ENCODE measurements around the gene EMC10.
A peak's percentile ranks its signal among the peaks of the same experiment; 100 is the strongest.

The EMC10 gene

DNA sequence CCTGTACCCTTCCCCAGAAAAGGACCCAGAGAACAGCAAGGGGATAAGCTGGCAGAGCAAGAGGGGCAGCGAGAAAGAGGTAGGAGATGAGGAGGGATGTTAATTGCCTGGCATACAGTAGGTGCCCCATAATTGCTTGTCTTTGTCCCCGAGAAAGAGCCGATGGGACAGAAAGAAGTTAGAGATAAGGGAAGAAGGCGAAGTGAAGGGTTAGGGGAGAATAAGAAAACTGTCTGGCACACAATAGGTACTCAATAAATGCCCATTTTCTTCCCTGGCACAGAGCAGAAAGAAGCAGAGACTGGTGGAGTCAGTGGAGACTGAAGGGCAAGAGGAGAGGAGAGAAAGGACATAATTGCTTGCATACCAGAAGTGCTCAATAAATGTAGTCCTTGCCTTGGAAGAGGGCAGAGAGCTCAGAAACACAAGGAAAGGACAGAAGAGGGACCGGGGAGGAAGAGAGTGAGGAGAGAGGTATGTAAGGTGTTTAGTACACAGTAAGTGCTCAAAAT, 18.8 kb downstream of the EMC10 start:
- DNase-seq (ENCODE audit: insufficient read length, low spot score) (no peak), FAIRE-seq (no peak)

DNA sequence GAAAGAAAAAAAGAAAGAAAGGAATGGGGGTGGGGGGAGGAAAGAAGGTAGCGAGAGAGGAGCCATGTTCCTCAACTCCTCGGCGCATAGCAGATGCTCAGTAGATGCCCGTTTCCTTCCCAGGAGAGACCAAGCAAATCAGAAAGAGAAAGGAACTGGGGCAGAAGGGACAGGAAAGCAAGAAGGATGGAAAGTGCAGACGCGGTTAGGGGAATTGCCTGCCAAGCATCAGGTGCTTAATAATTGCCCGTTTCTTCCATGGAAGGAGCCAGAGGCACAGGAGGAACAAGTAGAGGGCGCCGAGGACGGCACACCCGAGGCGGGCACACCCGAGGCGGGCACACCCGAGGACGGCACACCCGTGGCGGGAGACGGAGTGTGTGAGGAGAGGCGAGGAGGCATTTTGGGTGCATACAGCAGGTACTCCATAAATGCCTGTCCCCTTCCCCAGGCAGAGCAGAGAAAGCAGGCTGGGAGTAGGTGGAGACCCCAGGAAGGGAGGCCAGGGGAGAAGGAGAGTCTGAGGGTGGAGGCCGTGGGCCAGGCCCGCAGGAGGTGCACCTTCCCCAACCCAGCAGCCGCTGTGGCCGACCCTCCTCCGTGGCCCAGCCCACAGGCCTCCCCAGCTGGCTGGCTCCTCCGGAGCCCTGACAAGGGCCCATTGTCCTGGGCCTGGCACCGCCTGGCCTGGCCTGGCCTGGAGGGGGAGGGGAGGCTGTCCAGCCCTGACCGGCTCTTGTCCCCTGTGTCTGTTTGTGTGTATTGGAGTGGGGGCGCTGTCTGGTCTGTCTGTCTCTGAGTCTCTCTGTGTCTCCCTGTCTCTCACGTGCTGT, 20.1 kb downstream of the EMC10 start:
- FAIRE-seq (no peak), DNase-seq (ENCODE audit: insufficient read length, low spot score) (no peak)

GRCh38 chr19:50497022-50497405, 20.7 kb downstream of the EMC10 start:
- no peak for DNase-seq (ENCODE audit: insufficient read length, low spot score)
- no peak for FAIRE-seq

DNA sequence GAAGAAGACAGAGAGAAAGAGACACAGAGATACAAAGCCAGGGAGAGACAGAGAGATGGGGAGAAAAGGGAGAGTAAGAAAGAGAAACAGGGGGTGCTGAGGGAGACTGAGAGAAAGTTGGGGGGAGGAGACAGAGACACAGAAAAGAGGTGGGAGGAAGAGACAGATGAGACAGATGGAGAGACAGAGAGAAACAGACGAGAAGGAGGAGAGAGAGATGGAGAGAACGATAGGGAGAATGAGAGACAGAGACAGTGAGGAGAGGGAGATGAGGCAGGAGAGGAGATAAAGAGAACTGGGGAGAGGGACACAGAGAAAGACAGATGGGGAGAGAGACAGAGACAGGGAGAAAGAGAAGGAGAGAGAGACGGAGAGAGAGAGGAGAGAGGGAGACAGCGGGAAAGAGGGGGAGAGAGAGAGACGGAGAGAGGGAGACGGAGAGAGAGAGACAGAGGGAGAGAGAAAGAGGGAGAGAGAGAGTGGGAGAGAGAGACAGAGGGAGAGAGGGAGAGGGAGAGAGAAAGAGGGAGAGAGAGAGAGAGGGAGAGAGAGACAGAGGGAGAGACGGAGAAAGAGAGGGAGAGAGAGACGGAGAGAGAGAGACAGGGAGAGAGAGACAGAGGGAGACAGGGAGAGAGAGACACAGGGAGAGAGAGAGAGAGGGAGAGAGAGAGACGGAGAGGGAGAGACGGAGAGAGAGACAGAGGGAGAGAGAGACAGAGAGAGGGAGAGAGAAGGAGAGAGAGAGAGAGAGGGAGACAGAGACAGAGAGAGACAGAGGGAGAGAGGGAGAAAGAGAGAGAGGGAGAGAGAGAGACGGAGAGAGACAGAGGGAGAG, 22.1 kb downstream of the EMC10 start:
- DNase-seq (ENCODE audit: insufficient read length, low spot score) (no peak), FAIRE-seq (no peak)

DNA sequence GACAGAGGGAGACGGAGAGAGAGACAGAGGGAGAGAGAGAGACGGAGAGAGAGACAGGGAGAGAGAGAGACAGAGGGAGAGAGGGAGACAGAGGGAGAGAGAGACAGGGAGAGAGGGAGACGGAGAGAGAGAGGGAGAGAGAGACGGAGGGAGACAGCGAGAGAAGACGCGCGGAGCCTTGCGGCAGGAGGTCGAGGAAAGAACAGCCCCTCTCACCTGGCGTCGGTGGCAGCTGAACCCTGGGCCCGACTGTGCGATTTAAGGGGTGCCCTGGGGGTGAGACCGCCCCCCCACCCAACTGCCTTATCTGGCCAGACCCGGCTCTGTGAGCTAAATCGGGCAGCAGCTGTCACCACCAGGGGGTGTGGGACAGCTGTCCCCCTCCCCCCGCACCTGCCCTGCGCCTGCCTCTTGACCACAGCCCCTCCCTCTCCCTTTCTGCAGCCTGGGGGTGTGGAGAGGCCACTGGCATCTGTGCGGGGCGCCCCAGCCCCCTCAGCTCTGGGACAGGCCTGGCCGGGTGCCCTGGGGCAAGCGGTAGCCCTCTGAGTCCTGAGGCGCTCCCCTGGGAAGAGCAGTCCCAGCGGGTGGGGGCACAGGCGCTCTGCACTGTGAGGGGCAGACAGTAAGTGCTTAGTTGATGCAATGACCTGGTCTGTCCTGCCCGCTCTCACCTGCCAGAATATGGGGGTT, 23.9 kb downstream of the EMC10 start:
- FAIRE-seq = no peak
- DNase-seq (ENCODE audit: insufficient read length, low spot score) = no peak

- FAIRE-seq (no peak), DNase-seq (ENCODE audit: insufficient read length, low spot score) (no peak)
Measured at GRCh38 chr19:50500753-50501151, 24.4 kb downstream of the EMC10 start.

DNA sequence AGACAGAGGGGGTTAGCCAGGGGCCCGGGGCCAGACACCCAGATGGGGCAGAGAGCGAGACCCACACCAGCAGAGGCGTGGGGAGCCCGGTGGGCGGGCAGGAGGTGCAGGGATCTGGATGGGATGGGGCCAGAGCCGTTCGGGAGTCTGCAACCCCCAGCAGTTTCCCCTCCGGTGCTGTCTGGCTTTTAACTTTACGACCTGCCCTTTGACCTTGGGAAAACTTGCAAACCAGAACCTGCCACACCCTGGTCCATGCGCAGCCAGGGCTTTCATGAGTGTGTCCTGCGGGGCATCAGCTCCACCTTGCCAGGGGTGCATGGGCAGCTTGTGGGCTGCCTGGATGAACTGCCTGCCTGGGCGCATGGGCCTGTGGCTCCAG, 24.9 kb downstream of the EMC10 start:
- no peak for DNase-seq (ENCODE audit: insufficient read length, low spot score)
- no peak for FAIRE-seq

DNA sequence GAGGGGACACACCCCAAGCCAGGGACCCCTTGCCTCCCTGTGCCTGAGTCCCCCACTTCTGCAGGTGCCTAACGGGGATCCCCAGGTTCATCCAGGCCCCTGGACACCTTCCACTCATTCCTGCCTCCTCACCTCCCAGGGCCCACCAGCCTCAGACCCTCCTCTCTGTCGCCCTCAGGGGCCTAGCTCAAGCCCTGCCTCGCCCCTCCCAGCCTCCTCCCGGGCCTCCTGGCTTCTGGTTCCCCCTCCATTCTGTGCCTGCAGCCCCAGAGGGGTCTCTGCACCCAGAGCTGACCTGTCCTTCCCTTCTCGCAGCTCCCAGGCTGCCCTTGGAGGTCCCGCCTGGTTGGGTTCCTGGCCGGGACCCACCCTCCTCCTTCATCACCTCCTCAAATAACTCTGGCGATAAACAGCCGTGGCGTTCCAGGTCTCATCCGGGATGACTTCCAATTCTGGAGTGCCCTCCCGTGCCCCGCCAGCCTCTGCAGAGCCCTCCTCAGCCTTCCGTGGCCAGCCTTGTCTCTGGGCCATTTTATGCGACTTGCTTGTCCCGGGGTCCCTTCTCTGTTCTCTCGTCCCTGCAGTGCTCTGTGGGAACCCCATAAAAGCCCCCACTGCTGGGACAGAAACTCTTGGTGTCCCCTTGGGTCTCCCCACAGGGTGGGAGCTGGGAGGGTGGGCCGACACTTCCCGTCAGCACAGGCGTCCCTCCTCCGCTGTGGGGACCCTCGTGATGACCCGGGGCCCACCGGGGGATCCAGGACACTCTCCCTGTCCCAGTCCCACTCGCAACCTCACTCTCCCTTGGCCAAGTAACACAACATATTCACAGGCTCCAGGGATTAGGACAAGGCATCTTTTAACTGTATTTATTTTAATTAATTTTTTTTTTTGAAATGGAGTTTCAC, 25.5 kb downstream of the EMC10 start:
- DNase-seq (ENCODE audit: insufficient read length, low spot score) (no peak), FAIRE-seq (no peak)

DNA sequence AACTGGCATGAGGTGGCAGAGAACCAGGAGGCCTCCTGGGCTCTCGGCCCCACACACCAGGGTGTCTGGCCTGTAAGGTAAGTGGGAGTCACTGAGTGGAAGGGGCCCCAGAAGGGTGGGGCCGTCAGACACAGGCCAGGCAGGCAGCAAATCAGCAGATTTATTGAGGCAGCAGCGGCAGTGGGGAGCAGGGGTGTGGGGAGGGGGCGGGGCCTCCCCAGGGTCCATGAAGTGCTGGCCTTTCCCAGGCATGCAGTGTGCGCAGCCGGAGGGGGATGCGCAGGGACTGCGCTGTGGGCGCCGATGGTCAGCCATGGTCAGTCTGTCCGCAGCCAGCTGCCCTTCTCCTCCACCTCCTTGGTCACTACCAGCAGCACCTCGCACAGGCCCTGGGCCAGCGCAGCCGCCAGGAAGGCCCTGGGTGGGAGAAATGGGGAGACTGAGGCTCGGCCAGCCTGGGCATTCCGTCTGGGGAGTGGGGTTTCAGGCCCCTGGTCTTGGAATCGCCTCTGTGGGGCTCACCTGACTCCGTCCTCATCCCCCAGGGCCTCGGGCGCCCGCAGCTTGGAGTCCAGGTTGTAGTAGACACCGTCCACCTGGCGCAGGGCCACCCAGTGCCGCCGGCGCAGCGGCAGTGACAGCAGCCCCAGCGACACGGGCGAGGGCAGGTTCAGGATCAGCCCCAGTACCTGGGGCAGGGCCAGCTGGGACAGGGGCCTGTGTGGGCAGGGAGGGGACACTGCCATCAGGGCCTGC, 29.7 kb downstream of the EMC10 start:
- DNase-seq (ENCODE audit: insufficient read length, low spot score) (no peak), FAIRE-seq (no peak)

DNA sequence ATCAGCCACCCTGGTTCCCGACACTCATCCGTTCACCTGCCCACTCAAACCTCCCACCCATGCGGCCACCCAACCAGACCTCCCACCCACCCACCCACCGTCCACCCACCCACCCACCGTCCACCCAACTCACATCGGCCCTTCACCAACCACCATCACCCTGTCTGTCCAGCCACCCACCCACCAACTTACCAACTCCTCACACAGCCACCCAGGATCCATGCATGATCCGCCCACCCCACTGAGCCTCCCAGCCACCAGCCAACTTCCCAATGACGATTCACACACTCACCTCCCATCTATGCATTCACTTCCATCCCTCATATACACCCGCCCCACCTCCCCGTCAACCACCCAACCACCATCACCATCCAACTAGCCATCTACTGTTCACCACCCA, 30.4 kb downstream of the EMC10 start:
- no peak for FAIRE-seq

DNA sequence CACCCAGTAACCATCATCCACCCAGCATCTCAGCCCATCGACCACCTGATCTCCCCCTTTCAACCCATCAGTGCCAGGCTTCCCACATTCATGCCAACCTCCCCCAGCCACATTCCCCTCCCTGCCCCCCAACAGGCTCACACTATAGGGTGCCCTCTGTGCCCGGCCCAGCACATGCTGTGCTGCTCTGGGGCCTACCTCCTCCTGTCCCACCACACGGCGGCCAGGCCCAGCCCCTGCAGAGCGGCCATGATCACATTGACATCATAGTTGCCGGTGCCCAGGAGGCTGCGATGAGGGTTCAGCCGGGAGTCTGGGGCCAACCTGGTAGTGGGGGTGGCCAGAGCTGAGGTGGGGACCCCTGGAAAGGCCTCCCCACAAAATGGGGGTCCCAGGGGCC, 31.1 kb downstream of the EMC10 start:
- DNase-seq (ENCODE audit: insufficient read length, low spot score) (no peak), FAIRE-seq (no peak)

More for the DNA sequence above, 30.4 kb downstream of the EMC10 start:
- DNase-seq (ENCODE audit: insufficient read length, low spot score) = no peak

GRCh38 chr19:50508843-50509190, 32.5 kb downstream of the EMC10 start:
- FAIRE-seq = no peak
- no peak for DNase-seq (ENCODE audit: insufficient read length, low spot score)

- DNase-seq (ENCODE audit: insufficient read length, low spot score) (no peak), FAIRE-seq (no peak)
Measured at GRCh38 chr19:50509366-50509765, 33.1 kb downstream of the EMC10 start.

DNA sequence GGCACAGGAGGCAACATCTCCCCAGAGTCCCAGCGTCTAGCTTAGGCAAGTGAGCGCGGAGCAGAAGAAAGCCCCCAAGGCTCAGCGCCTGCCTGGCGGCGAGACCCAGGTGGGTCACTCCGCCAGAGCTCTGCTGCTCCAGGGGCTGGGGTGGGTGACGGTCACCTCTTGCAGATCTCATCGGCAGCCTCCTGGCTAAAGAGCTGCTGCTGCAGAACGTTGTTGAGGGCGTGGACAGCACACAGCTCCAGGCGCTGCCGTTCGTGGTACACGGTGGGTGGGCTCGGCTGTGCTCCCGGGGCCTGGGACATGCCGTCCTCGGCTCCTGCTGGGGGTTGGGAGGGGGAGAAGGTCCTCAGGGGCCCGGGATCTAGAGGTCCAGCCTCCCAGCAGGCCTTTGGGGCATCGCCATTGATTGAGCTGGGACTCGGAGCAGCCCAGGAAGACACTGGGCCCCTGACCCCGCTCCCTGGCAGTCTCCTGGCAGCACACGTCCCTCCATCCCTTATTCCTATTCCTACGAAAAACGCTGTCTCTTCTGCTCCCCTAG, 33.9 kb downstream of the EMC10 start:
- no peak for FAIRE-seq
- DNase-seq (ENCODE audit: insufficient read length, low spot score) = no peak

- FAIRE-seq (peak; percentile 37), DNase-seq (ENCODE audit: insufficient read length, low spot score) (no peak)
Measured at GRCh38 chr19:50510700-50511068, 34.4 kb downstream of the EMC10 start.

- DNase-seq (ENCODE audit: insufficient read length, low spot score) (peak; percentile 100), FAIRE-seq (peak; percentile 99)
Measured at GRCh38 chr19:50511069-50511822, 34.9 kb downstream of the EMC10 start, which contains the start of gene JOSD2. Gene JOSD2 (minus strand): TSS chr19:50511191. CDS start chr19:50510431, 760 bp downstream.

DNA sequence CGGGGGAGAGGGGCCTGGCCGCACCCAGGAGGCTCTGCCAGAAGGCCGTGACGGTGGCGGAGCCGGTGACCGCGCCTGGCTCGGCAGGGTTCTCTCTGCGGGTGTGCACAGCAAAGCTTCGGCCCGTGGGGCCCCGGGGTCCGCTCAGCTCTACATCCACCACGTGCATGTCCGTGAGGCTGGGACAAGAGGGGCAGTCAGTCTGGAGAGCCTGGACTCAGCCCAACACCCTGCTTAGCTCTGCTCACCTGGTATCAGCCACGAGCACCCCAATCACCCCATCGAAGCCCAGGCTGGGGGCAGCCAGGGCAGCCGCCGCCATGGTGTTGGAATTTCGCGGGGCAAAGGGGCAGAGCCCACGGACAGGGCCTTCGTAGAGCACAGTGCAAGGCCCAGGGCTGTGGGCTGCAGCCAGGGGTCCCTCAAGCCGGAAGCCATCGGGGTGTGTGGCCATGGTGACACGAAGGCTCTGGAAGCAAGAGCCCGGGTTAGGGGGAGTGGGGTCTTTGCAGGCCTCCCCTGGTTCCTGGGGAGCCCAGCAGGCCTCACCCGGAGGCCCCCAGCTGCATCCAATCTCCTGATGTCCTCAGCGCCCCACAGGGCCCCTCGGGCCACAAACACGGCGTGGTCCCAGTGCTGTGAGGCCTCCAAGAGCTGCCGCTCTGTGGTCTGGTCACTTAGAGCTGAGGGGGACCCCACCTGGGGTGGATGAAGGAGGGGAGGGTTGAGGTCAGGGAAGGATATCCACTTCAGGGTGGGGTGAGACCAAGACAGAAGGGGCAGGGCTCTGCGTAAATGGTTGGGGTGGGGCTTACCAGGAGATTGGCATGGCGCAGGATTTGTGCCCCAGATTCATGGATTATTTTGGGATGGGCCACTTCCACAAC, 36.0 kb downstream of the EMC10 start:
- DNase-seq (ENCODE audit: insufficient read length, low spot score) (no peak), FAIRE-seq (no peak)

All from GM19239 (cell line).